GM21515 (cell line): ENCODE measurements around the gene PTPRU.
"Not testable (repeated sequence)": the region's sequence is repeated elsewhere in the genome, so short reads cannot be mapped to it uniquely, and the experiment has no call there.

Source experiments
- ATAC-seq: cut with Tn5 transposase; IDR thresholded peaks from one replicate; pipeline ENCODE4 v1.9.1; 2021; ENCODE audit not compliant: unreplicated experiment

Gene PTPRU

DNA sequence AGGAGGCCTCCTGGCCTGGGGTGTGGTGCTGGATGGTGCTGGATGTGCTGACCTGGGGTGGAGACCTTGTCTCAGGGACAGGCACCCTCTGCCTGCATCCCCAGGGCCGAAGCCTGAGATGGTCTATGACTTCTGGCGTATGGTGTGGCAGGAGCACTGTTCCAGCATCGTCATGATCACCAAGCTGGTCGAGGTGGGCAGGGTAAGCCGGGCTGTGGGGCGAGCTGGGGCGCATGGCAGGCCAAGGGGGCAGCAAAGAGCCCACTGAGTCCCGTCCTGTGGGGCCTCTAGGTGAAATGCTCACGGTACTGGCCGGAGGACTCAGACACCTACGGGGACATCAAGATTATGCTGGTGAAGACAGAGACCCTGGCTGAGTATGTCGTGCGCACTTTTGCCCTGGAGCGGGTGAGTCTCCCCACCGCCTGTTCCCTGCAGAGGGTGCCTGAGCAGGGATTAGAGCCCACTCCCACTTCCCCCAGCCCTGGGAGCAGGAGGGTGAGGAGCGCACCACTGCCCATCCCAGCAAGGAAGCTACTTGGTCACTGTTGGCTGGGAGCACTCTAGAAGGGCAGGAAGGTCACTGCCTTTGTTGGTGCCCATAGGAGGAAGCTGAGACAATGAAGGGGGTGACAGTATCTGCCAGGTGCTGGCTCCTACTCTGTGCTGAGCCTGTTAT, 75.2 kb downstream of the PTPRU start:
- no peak for ATAC-seq

DNA sequence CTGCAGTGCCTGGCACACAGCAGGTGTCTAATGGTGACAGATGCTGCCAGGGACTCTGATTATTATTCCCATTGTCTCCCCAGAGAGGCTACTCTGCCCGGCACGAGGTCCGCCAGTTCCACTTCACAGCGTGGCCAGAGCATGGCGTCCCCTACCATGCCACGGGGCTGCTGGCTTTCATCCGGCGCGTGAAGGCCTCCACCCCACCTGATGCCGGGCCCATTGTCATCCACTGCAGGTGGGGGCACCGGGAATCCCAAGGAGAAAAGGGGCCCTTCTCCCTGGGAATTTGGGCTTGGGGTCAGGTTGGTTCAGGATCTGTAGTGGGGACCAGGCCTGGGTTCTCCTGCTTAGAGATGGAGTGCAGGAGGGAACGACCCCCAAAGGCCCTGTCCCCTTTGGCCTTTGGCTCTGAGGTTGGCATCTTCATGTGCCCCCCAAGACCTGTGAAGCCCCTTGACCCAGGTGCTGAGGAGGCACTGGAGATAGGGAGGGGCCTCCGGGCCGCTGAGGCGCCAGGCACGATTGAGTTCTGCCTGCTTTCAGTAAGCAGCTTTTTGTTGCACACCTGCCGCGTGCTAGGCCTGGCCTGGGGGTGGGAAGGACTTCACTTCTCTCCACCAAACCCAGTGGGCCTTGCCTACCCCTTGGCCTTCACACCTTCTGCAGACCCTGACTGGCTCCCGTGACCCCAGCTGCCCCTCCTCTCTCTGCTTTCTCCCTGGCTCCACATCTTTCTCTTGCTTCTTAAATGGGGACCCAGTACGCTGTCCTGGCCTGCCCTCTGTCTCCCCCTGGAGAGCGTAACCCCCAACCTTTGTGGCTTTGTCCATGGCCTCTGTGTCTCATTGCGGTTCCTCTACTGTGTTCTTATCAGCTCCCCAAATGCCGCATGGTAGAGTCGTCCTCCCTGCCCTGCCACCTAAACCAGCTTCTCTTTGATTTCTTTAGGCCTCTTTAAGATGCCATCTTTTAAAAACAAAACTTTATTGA, 76.4 kb downstream of the PTPRU start:
- ATAC-seq = no peak

DNA sequence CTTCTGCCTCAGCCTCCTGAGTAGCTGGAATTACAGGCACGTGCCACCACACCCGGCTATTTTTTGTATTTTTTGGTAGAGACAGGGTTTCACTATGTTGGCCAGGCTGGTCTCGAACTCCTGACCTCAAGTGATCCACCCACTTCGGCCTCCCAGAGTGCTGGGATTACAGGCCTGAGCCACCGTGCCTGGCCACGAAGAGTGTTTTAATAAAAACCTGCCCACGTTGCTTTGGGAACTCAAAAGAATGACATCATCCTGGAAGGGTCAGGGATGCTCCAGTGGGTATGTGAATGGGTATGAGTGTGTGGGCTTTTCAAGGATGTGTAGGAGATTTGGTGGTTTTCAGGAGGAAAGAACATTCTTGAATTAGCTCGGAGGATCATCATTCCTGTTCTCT, 78.4 kb downstream of the PTPRU start:
- ATAC-seq = not testable (repeated sequence)

- no peak for ATAC-seq
Measured at GRCh38 chr1:29315262-29315661, 78.9 kb downstream of the PTPRU start.

DNA sequence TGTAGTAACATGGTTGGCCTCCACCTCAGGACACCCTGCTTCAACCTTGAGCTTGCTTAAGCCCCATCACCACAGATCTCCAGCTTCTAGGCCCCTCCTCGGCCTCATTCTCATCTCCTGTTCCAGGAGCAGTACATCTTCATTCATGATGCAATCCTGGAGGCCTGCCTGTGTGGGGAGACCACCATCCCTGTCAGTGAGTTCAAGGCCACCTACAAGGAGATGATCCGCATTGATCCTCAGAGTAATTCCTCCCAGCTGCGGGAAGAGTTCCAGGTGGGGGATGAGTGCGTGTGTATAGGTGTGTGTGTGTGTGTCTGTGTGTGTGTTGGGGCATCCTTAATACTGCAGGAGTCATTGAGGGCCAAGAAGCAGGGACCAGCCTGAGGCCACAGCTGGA, 79.6 kb downstream of the PTPRU start:
- ATAC-seq = no peak

- no peak for ATAC-seq
Measured at GRCh38 chr1:29317063-29317915, 81.0 kb downstream of the PTPRU start.

- ATAC-seq = no peak
Measured at GRCh38 chr1:29317916-29318530, 81.7 kb downstream of the PTPRU start.

- ATAC-seq = no peak
Measured at GRCh38 chr1:29318724-29319123, 82.4 kb downstream of the PTPRU start.

DNA sequence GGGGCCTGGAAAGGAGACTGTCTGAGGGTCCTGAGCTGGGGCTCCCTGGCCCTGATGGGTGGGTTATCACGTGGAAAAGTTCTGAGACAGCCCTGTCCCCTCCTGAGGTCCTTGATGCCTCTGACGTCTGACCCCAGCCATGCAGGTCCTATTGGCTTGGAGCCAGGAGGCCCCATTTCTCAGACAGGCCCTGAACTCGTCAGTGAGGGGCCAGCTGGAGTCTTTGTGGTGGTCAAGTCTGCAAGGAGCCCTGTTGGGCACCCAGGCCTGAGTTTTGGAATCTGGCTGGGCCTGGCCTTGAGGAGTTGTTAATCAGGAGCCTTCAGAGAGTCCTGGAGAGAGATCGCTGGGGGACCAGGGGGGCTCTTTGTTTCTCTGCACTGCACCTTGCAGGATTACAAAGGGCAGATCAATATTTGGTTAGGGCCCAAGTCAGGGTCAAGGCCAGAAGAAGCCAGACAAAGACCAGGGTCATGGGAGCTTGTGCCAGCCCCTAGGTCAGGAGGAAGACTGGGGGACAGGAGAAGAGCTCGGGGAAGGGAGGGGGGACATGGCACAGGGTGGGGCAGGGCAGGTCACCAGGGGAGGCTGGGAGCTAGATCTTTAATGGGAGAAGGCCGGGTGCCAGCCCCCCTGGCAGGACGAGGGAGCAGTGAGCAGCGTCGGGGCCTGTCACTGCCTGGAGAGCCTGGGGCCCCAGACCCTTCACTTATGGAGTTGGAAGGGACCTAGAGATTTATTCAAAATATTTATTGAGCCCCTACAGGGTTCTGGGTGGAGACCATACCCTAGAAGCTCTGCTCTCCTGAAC, 83.2 kb downstream of the PTPRU start:
- no peak for ATAC-seq

DNA sequence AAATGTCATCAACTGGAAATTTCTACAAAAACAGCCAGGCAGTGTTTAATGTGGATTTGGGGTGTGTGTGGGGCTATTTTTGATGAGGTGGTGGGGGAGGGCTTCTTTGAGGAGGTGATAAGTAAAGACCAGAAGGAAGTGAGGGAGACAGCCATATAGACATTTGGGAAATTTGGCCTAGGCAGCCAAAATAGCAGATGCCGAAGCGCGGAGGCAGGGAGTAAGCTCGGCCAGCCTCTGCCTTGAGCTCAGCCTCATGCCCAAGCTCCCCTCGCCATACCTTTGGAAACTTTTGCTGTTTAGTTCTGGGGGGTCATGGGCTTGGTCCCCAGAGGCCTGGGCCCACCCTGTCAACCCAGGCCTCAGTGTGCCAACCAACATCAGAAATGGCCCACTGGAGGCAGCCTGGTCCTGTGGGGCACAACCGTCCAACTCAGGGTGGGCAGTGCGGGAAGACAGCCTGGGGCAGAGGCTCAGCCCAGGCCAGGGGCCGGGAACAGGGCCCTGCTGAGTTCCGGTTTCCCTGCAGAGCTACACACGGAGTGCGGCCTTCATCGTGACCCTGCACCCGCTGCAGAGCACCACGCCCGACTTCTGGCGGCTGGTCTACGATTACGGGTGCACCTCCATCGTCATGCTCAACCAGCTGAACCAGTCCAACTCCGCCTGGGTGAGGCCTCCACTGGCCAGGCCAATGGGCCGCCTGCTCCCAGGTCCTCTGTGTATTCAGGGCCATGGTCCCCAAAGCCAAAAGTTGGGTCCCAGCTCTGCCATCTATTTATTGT, 84.0 kb downstream of the PTPRU start:
- no peak for ATAC-seq

GRCh38 chr1:29321176-29321575, 84.9 kb downstream of the PTPRU start:
- ATAC-seq = no peak

DNA sequence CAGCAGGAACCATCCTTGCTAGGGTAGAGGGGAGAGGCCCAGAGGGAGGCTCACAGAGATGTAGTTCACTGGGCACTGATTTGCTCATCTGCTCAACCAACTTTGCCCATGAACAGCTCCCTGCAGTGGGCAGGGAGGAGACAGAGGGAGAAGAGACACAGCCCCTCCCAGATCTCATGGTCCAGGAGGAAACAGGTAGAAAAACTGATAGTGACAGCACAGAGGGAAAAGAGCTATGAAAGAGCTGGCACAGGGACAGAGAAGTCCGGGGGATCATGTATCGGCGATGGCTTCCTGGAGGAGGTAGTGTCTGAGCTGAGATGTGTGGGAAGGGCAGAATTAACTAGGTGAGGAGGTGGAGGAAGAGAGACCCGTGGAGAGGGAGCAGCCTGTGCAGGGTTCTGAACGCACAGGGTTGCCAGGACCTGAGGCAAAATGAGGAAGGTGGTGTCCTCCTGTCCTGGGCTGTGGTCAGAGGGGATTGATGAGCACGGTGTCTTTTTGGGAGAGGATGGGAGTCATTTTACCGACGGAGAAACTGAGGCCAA, 85.9 kb downstream of the PTPRU start:
- ATAC-seq = no peak

GRCh38 chr1:29322861-29323585, 86.7 kb downstream of the PTPRU start:
- no peak for ATAC-seq

GRCh38 chr1:29323636-29324035, 87.3 kb downstream of the PTPRU start:
- no peak for ATAC-seq

DNA sequence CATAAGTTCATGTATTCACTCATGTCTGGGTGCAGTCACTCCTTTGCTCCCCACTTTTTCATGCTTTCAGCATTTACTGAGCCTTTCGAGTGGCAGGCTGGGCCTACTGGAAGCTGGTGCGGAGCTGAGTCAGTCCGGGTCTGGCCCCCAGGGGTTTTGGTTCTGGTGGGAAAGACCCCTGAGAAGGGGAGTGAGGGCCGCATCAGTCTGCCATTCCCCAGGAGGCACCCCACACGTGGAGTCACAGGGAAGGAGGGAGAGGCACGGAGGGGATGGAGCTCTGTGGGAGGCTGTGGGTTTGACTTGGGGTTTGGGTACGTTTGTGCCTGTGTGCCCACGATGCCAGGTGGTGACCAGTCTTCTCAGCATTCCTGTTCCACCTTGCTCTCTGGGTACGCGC, 87.9 kb downstream of the PTPRU start:
- no peak for ATAC-seq

DNA sequence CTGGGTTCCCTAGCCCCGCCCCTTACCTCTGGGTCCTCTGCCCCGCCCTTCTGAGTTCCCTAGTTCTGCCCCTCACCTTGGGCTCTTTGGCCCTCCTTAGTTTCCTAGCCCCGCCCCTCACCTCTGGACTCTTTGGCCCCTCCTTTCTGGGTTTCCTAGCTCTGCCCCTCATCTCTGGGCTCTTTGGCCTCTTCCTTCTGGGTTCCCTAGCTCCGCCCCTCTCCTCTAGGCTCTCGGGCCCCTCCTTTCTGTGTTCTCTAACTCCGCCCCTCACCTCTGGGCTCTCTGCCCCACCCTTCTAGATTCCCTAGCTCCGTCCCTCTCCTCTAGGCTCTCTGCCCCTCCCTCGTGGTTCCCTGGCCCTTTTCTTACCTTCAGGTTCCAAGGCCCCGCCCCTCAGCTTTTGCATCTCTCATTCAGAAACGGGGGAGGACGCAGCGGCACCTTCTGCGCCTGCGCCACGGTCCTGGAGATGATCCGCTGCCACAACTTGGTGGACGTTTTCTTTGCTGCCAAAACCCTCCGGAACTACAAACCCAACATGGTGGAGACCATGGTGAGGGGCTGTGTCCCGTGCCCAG, 88.5 kb downstream of the PTPRU start:
- ATAC-seq = no peak

DNA sequence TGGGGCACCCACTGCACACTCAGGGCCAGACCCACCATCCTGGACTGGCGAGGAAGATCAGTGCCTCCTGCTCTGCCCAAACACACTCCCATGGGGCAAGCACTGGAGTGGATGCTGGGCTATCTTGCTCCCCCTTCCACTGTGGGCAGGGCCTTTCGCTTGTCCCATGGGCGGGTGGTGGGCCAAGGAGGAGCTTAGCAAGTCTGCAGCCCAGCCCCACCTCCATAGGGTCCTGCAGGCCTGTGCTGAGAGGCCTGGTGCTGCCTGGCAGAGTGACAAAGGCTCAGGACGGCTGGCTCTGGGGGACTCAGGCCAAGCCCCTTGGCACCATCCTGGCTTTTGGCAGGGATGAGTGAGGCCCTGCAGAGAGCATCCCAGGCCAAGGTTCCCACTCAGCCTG, 89.4 kb downstream of the PTPRU start:
- no peak for ATAC-seq

GRCh38 chr1:29326123-29326522, 89.8 kb downstream of the PTPRU start:
- no peak for ATAC-seq
